Mucosa of rectum (tissue), 2 donors: ENCODE results near the gene GRK4.

Experiments
- H3K27ac ChIP-seq, 2 donors: one replicate each; pipeline ENCODE4 v1.7.0; 2013; ENCODE audit warnings: inconsistent platforms in 2 of 2, low read depth in 2 of 2, low read length in 2 of 2
- H3K27me3 ChIP-seq, 2 donors: one replicate each; pipeline ENCODE4 v1.7.0; 2013; ENCODE audit warnings: low read length in 2 of 2; ENCODE audit not compliant: control insufficient read depth in 2 of 2, insufficient read depth in 2 of 2
- H3K36me3 ChIP-seq, 2 donors: one replicate each; pipeline ENCODE4 v1.7.0; 2013; ENCODE audit warnings: low read length in 2 of 2; ENCODE audit not compliant: control insufficient read depth in 2 of 2, insufficient read depth in 2 of 2
- H3K4me1 ChIP-seq, 2 donors: one replicate each; pipeline ENCODE4 v1.7.0; 2013; ENCODE audit warnings: low read length in 2 of 2, mild to moderate bottlenecking in 1 of 2; ENCODE audit not compliant: control insufficient read depth in 2 of 2, insufficient read depth in 2 of 2
- H3K4me3 ChIP-seq, 2 donors: one replicate each; pipeline ENCODE4 v1.7.0; 2013; ENCODE audit warnings: low read length in 2 of 2
- H3K9ac ChIP-seq, 2 donors: one replicate each; pipeline ENCODE4 v1.7.0; 2013; ENCODE audit warnings: low read length in 2 of 2, low read depth in 1 of 2, mild to moderate bottlenecking in 1 of 2
- H3K9me3 ChIP-seq, 2 donors: one replicate each; pipeline ENCODE4 v1.7.0; 2013; ENCODE audit warnings: low read length in 2 of 2; ENCODE audit not compliant: control insufficient read depth in 2 of 2
- donor health status: healthy.
- donor health status: Normal muscosa, but diverticular disease.

GRK4 gene

GRCh38 chr4:3070709-3071500 is 107.5 kb downstream of the GRK4 start:
- no peaks in the 10 kb centered on the region for H3K27me3 ChIP-seq
- no peak overlapping the region for H3K4me3 ChIP-seq
- H3K9ac ChIP-seq = no peak overlapping the region
- H3K9me3 ChIP-seq = no peaks in the 10 kb centered on the region
- no peaks in the 10 kb centered on the region for H3K36me3 ChIP-seq
- H3K27ac ChIP-seq = no peak overlapping the region
- H3K4me1 ChIP-seq = peaks cover 7 to 8% of the 10 kb centered on the region in 2 donors

GRCh38 chr4:3071811-3072210 is 108.4 kb downstream of the GRK4 start:
- Histone ChIP-seq H3K27ac (no peak overlapping the region), H3K9ac (no peak overlapping the region), H3K4me3 (no peak overlapping the region), H3K36me3 (no peaks in the 10 kb centered on the region), H3K9me3 (no peaks in the 10 kb centered on the region), H3K4me1 (peaks cover 12 to 16% of the 10 kb centered on the region in 2 donors), H3K27me3 (no peaks in the 10 kb centered on the region)

GRCh38 chr4:3073158-3074077 is 110.0 kb downstream of the GRK4 start:
- no peaks in the 10 kb centered on the region for H3K36me3 ChIP-seq
- no peaks in the 10 kb centered on the region for H3K27me3 ChIP-seq
- peak overlapping the region; percentile 71 to 72 for H3K9ac ChIP-seq
- H3K9me3 ChIP-seq = no peaks in the 10 kb centered on the region
- H3K4me1 ChIP-seq = peaks cover 12 to 17% of the 10 kb centered on the region in 2 donors
- peak overlapping the region; percentile 72 to 76 for H3K4me3 ChIP-seq
- H3K27ac ChIP-seq = peak overlapping the region; percentile 56 to 75

GRCh38 chr4:3074078-3074845 is 110.9 kb downstream of the GRK4 start, which contains the start of the genes HTT and HTT-AS:
HTT (plus strand) TSS chr4:3074681; CDS start chr4:3074826, 145 bp downstream.
HTT-AS (minus strand) TSS chr4:3074538.
- Histone ChIP-seq H3K9ac (peak within 1 kb of the TSS; percentile 78 to 88), H3K4me1 (peaks cover 12 to 17% of the 10 kb centered on the region in 2 donors), H3K4me3 (peak within 1 kb of the TSS; percentile 82 to 97), H3K27ac (peak within 1 kb of the TSS; percentile 96), H3K36me3 (no peaks in the 10 kb centered on the region), H3K9me3 (no peaks in the 10 kb centered on the region), H3K27me3 (no peaks in the 10 kb centered on the region)

GRCh38 chr4:3074846-3075651 is 111.7 kb downstream of the GRK4 start:
- peak overlapping the region; percentile 82 to 97 for H3K4me3 ChIP-seq
- peak overlapping the region; percentile 96 for H3K27ac ChIP-seq
- H3K27me3 ChIP-seq = no peaks in the 10 kb centered on the region
- H3K36me3 ChIP-seq = no peaks in the 10 kb centered on the region
- peaks cover 12 to 17% of the 10 kb centered on the region in 2 donors for H3K4me1 ChIP-seq
- H3K9ac ChIP-seq = peak overlapping the region; percentile 78 to 88
- H3K9me3 ChIP-seq = no peaks in the 10 kb centered on the region

- peak overlapping the region; percentile 35 to 88 for H3K9ac ChIP-seq
Measured at GRCh38 chr4:3075652-3075981, 112.2 kb downstream of the GRK4 start.

GRCh38 chr4:3077796-3078195 is 114.4 kb downstream of the GRK4 start:
- Histone ChIP-seq H3K9ac (no peak overlapping the region), H3K36me3 (no peaks in the 10 kb centered on the region), H3K4me1 (peaks cover 12 to 17% of the 10 kb centered on the region in 2 donors), H3K9me3 (no peaks in the 10 kb centered on the region), H3K27ac (no peak overlapping the region), H3K4me3 (peak overlapping the region in 1 of 2 donors; percentile 26), H3K27me3 (no peaks in the 10 kb centered on the region)

More at GRCh38 chr4:3075652-3075981, 112.2 kb downstream of the GRK4 start:
- no peaks in the 10 kb centered on the region for H3K9me3 ChIP-seq
- no peaks in the 10 kb centered on the region for H3K27me3 ChIP-seq
- H3K36me3 ChIP-seq = no peaks in the 10 kb centered on the region
- H3K27ac ChIP-seq = peak overlapping the region; percentile 96
- peaks cover 12 to 17% of the 10 kb centered on the region in 2 donors for H3K4me1 ChIP-seq
- peak overlapping the region; percentile 61 to 71 for H3K4me3 ChIP-seq

GRCh38 chr4:3079694-3080123 is 116.3 kb downstream of the GRK4 start:
- no peak overlapping the region for H3K9ac ChIP-seq
- H3K4me1 ChIP-seq = peaks cover 6 to 13% of the 10 kb centered on the region in 2 donors
- no peak overlapping the region for H3K27ac ChIP-seq
- H3K4me3 ChIP-seq = no peak overlapping the region
- no peaks in the 10 kb centered on the region for H3K9me3 ChIP-seq
- H3K27me3 ChIP-seq = no peaks in the 10 kb centered on the region
- no peaks in the 10 kb centered on the region for H3K36me3 ChIP-seq

GRCh38 chr4:3082925-3083515 is 119.6 kb downstream of the GRK4 start:
- H3K4me3 ChIP-seq = no peak overlapping the region
- no peak overlapping the region for H3K9ac ChIP-seq
- no peaks in the 10 kb centered on the region for H3K9me3 ChIP-seq
- no peaks in the 10 kb centered on the region for H3K4me1 ChIP-seq
- H3K27ac ChIP-seq = no peak overlapping the region
- no peaks in the 10 kb centered on the region for H3K27me3 ChIP-seq
- H3K36me3 ChIP-seq = peaks cover 4 to 5% of the 10 kb centered on the region in 2 donors
